Stimulated activated CD8-positive, alpha-beta memory T cell treated with anti-CD3 and anti-CD28 coated beads, Interleukin-7, amount 100 ng/mL, for 48 hours (primary cell): Measurements from ENCODE around the gene CAMSAP2.
A peak's percentile ranks its signal among the peaks of the same experiment; 100 is the strongest.

Experiments
- DNase-seq, 2 donors: peaks; one replicate each; pipeline ENCODE4 v3.0.0-alpha.2; 2020; ENCODE audit warnings: low read depth in 1 of 2; ENCODE audit errors: extremely low read depth in 1 of 2

Gene CAMSAP2

GRCh38 chr1:200837931-200838571 is 99.4 kb downstream of the CAMSAP2 start:
- no peak for DNase-seq

- no peak for DNase-seq
Measured at GRCh38 chr1:200838676-200839445, 100.2 kb downstream of the CAMSAP2 start.

GRCh38 chr1:200845360-200845759 is 106.7 kb downstream of the CAMSAP2 start:
- no peak for DNase-seq

GRCh38 chr1:200846398-200846797 is 107.7 kb downstream of the CAMSAP2 start:
- no peak for DNase-seq

GRCh38 chr1:200849430-200849829 is 110.7 kb downstream of the CAMSAP2 start:
- DNase-seq = no peak

- DNase-seq = no peak
Measured at GRCh38 chr1:200850554-200850953, 111.9 kb downstream of the CAMSAP2 start.

GRCh38 chr1:200856716-200857357 is 118.1 kb downstream of the CAMSAP2 start:
- no peak for DNase-seq

- DNase-seq = no peak
Measured at GRCh38 chr1:200857804-200858203, 119.1 kb downstream of the CAMSAP2 start.

- no peak for DNase-seq
Measured at GRCh38 chr1:200861937-200862647, 123.4 kb downstream of the CAMSAP2 start.

- no peak for DNase-seq
Measured at GRCh38 chr1:200862713-200863415, 124.2 kb downstream of the CAMSAP2 start.

GRCh38 chr1:200866116-200866515 is 127.4 kb downstream of the CAMSAP2 start:
- DNase-seq = no peak

- DNase-seq = peak; percentile 41 to 56
Measured at GRCh38 chr1:200866521-200866920, 127.8 kb downstream of the CAMSAP2 start.

- no peak for DNase-seq
Measured at GRCh38 chr1:200867018-200867811, 128.5 kb downstream of the CAMSAP2 start.

- no peak for DNase-seq
Measured at GRCh38 chr1:200869376-200869752, 130.7 kb downstream of the CAMSAP2 start.

- DNase-seq = no peak
Measured at GRCh38 chr1:200869753-200870391, 131.2 kb downstream of the CAMSAP2 start.

- no peak for DNase-seq
Measured at GRCh38 chr1:200872446-200873115, 133.9 kb downstream of the CAMSAP2 start, which contains the start of gene GPR25. GPR25 (plus strand) TSS chr1:200872981; CDS start chr1:200873038, 57 bp downstream.

GRCh38 chr1:200873116-200873670 is 134.5 kb downstream of the CAMSAP2 start:
- DNase-seq = no peak

- no peak for DNase-seq
Measured at GRCh38 chr1:200873671-200874397, 135.1 kb downstream of the CAMSAP2 start.
